T follicular helper cell (primary cell): Measurements from ENCODE around the gene KLRF2.

Experiments
- DNase-seq: peaks from one replicate; pipeline ENCODE4 v3.0.0-alpha.2; 2020; ENCODE audit warnings: low read depth

Gene KLRF2

DNA sequence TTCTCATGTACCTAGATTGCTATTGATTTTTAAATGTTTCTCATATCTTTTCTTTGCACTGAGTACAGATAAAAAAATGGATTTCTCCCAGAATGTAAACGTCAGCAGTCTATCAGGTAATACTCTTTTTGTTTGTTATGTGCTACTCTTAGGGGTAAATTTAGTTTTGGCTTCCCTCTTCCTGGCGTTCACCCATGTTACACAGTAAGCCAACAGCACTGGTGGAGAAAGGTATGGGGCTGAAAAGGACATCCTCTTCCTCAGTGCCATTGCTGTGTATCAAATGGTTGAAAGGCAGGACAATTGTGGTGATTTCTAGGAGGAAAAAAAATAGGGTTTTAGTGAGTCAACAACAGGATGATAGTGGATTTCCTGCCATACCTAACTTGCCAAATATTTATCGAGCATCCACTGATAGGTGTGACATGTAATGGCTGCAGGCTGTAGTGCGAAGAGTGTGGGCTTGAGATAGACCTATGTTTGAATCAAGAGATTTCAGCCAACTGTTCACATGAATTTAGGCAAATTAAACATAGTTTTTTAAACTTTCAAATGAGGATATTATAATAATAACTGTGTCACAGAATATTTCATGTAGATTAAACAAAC is 7.5 kb downstream of the KLRF2 start:
- no peak for DNase-seq

GRCh38 chr12:9895215-9895971 is 14.1 kb downstream of the KLRF2 start:
- DNase-seq: no peak

DNA sequence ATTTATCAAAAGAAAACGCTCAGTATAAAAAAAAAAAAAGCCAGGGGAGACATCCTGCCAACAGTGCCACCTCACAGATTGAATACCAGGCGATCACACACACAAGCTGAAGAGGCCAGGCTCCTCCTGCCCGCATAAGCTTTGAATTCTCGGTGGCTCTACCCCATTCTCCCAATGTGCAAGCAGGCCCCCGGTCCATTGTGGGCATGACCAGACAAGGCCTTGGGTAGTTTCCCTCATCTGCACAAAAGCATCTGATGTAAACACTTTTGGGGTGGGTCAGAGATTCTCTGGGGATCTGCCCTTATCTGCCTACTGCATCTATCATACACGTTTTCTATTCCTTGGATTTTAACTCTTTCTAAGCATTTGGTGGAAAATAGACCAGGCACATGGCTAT is 16.2 kb downstream of the KLRF2 start:
- no peak for DNase-seq

DNA sequence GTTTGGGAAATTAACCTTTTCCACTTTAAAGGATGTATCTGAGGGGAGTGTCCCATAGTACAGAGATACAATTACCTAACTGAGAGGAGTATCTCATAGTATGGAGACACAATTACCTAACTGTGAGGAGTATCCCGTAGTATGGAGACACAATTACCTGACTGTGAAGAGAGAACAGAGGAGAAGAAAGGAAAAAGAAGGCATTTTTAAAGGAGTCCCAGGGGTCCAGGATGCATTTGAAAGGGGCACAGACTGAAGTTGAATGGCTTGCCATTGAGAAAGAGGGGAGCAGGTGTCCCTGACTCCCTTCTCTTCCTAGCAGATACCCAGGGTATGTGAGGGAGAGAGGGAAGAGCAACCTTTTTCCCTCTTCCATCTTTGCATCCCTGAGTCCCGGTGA is 17.9 kb downstream of the KLRF2 start:
- no peak for DNase-seq

- DNase-seq: no peak
Observed at GRCh38 chr12:9900930-9901329, 19.6 kb downstream of the KLRF2 start.

DNA sequence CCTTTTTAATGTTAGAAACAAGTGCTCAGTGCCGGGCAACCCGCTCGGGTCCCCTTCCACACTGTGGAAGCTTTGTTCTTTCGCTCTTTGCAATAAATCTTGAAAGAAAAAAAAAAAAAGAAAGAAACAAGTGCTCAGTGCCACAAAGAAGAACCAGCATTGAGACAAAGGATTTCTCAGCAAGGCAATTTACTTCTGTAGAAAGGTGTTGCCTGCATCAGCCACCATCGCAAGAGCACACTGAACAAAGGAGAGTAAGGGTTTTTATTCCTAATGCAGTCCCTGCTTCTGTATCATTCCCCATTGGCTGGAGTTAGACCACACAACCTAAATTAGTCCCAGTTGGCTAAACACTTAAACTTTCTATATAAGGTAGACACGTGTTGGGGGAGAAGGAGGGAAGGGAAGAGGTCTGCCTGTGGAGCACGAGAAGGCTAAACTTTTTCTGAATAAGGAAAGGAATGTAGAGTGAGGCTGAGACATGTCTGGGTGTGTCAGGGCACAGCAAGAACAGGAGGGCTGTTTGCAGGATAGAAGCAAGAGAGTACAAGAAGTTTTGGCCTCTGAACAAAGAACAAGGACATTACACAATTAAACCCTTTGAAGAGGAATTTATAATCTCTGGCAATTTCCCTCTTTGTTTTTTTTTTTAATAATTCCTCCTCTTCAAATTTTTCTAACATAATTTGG is 21.4 kb downstream of the KLRF2 start:
- no peak for DNase-seq

- no peak for DNase-seq
Observed at GRCh38 chr12:9906873-9907272, 25.6 kb downstream of the KLRF2 start.

- DNase-seq: no peak
Observed at GRCh38 chr12:9907769-9908168, 26.5 kb downstream of the KLRF2 start.

DNA sequence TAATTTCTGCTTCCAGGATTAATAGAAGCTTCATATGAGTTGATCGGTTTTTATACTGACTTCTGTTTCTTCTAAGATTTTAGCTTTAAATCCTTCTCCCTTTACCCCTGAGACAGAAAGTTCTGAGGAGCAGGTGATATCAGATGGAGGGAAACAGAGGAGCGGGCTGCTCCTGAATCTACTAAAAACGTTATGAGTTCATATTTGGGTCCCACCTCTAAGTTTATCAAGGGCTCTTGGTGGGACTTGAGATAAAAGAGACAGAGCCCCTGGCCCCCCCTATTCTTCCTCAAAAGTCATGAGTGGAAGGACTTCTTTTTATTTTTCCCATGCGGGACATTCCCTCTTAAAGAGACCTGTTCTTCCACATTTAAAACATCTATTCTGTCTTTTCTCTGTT is 27.1 kb downstream of the KLRF2 start:
- DNase-seq: no peak

GRCh38 chr12:9909724-9910123 is 28.4 kb downstream of the KLRF2 start:
- no peak for DNase-seq

GRCh38 chr12:9910716-9911421 is 29.6 kb downstream of the KLRF2 start:
- no peak for DNase-seq

DNA sequence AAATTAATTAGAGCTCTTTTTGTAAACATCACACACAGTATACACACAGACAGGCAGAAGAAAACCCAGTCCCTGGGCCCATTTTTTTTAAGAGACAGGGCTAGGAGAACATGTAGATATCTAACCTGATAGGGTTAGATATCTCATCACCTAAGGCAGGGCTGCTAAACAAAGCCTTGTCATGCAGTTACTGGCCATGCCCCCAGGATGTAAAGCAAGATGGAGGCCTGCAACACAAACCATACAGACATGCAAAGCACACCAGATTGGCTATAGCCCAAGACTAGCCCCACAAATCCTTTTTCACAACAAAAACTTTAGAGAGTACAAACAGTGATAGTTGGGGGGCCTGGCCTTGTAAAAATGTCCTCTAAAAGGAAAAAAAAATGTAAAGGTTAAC is 30.4 kb downstream of the KLRF2 start:
- no peak for DNase-seq

DNA sequence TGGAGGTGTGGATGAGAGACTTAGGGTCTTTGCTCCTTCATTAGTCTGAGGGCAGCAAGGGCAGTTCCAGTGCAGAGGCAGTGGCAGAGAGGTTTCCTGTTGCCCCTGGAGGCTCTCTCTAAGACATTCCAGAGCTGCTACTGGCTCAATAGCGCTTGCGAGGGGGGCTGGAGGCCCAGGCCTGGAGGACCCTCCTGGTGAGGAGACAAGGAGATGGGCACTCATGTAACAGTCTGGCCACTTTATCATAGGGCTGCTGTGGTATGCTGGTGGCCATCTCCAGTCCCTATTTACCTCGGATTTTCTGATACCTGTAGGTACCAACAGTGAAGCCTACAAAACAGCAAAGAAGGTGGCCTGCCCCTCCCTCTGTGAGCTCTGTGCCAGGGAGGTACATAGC is 38.2 kb downstream of the KLRF2 start:
- DNase-seq: no peak

GRCh38 chr12:9920451-9920850 is 39.2 kb downstream of the KLRF2 start:
- DNase-seq: no peak

- DNase-seq: no peak
Observed at GRCh38 chr12:9922429-9922828, 41.1 kb downstream of the KLRF2 start.

DNA sequence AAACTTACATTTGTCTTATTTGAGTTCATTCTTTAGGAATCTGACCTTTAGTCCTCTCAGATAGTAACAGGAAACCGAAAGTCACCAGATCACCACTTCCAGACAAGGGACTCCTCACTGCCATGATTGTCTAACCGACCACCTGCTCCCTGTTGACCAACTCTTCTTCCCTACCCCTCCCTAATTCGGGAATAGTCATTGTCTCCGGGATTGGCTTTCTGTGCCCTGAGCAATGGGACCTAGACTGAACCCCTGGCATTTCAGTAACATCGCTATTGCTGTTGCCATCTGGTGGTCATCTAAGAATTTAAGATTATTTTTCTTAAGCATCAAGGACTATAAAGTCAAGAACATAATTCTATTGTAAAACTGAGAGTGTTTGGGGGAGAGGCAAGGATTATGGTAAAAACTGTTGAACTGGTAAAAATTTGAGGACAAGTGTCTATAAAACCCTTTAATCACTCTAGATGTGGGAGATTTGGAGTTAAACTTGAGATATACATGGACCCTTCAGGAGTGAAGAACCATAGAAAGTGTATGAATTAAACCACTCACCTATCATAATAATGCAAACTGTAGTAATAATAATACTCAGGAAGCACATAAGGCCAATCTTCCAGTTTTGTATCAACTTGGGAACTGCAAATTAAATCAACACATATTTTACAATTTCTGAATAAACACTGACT is 44.6 kb downstream of the KLRF2 start:
- DNase-seq: no peak

GRCh38 chr12:9926876-9927275 is 45.6 kb downstream of the KLRF2 start:
- no peak for DNase-seq

DNA sequence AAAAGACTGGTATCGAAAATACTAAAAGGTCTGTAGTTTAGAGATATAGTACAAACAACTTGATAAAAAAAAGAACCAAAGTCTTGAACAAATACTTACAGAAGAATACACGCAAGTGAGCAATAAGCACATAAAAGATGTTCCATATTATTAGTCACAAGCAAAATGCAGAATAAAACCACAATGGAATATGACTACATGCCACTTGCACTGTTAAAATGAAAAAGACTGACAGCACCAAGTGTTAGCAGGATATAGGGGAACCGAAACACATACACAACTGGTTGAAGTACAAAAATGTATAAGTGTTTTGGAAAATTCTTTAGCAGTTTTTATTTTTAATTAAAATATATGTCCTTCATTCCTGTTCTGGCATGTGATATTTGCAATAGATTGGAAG is 47.3 kb downstream of the KLRF2 start:
- no peak for DNase-seq

DNA sequence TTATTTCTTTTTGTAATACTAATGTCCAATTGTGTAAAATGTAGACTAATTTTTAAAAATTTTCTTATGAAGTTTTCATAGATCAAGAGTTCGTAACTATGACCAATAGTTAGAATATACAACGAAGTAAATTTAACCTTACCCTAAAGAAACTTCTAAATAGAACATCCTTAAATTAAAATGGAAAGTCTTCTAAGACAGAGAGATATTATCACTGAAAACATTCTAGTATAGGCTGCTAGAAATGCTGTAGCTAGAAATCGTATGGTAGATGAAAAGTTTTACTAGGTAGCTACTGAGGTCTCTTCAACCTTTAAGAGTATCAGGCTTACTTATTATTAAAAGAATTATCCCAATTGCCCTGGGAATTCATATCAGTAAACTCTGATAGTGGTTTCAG is 50.0 kb downstream of the KLRF2 start:
- no peak for DNase-seq

DNA sequence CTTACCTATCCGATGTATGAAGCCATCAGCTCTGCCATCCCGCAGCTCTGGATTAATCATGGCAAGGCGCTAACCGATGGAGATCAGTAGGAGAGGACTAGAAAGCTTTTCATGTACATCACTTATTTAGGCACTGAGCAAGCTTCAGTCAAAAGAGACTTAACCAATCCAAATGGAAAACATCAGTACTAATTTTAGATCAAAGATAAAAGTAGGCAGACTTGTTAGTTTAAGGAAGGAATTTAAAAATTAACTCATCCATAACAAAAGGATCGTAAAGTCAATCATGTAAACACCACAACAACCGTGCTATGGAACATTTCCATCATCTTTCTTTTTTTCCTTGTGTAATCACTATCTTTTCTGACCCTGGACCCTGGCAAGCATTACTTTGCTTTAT is 51.0 kb downstream of the KLRF2 start, which contains the start of gene CLEC2A:
TSS of gene CLEC2A (minus strand) at position 101 of the 400 bp plus-strand sequence. CDS start at position 60, 41 bp downstream.
- DNase-seq: no peak

DNA sequence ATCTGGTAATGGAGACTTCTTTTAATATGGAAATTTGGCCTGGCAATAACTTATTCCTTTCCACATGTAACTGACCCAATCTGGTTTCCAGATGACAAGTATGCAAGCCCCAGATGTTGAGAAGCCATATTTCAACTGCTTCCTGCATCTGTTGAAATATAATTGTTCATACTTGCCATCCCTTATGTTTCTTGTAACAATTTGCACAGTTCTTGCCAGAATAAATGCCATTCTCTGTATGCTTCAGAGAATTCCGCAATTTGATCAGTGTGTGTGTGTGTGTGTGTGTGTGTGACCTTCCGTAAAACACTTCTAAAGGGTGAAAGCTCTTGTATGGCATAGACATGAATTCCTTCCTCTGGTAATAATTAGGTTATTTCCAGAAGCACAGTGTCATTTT is 52.7 kb downstream of the KLRF2 start:
- no peak for DNase-seq

- DNase-seq: no peak
Observed at GRCh38 chr12:9935026-9935425, 53.7 kb downstream of the KLRF2 start.
